PC-3 (cell line): ENCODE measurements around the gene TUFT1.

ENCODE experiments used
- EZH2phosphoT487 ChIP-seq: fragments of 300-600 bp; sonication (generic); IDR thresholded peaks from 2 replicates; pipeline ENCODE4 v1.6.1; 2018; ENCODE audit warnings: mild to moderate bottlenecking, antibody characterized with exemption, low read length, borderline replicate concordance
- TF ChIP-seq, protein P1 (sequence below): fragments of 300-600 bp; sonication (generic); conservative IDR thresholded peaks from 2 replicates; pipeline ENCODE4 v1.5.1; 2017; ENCODE audit warnings: antibody characterized with exemption, low read depth, mild to moderate bottlenecking, low read length

DNA sequence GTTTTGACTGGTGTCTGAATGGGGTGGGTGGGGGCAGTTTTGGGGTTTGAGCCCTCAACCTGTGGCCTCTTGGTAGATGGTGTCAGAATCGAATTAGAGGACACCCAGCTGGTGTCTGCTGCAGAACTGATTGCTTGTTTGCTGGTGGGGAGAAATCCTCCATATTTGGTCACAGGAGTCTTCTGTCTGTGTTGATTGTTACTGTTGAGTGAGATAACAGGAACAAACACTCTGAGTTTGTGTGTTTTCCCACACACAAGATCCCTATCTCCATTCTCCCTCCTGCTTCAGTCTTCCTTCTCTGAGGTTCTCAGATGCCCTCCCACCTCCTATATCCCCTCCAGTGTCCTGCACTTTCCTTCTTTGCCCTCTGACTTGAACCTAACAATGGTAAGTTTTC is 48.0 kb upstream of the TUFT1 start:
- TF ChIP-seq, protein P1, sequence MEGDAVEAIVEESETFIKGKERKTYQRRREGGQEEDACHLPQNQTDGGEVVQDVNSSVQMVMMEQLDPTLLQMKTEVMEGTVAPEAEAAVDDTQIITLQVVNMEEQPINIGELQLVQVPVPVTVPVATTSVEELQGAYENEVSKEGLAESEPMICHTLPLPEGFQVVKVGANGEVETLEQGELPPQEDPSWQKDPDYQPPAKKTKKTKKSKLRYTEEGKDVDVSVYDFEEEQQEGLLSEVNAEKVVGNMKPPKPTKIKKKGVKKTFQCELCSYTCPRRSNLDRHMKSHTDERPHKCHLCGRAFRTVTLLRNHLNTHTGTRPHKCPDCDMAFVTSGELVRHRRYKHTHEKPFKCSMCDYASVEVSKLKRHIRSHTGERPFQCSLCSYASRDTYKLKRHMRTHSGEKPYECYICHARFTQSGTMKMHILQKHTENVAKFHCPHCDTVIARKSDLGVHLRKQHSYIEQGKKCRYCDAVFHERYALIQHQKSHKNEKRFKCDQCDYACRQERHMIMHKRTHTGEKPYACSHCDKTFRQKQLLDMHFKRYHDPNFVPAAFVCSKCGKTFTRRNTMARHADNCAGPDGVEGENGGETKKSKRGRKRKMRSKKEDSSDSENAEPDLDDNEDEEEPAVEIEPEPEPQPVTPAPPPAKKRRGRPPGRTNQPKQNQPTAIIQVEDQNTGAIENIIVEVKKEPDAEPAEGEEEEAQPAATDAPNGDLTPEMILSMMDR: no peak
- no peak for TF ChIP-seq EZH2phosphoT487
